Measurements from ENCODE around the gene TCF4.

TCF4 gene

DNA sequence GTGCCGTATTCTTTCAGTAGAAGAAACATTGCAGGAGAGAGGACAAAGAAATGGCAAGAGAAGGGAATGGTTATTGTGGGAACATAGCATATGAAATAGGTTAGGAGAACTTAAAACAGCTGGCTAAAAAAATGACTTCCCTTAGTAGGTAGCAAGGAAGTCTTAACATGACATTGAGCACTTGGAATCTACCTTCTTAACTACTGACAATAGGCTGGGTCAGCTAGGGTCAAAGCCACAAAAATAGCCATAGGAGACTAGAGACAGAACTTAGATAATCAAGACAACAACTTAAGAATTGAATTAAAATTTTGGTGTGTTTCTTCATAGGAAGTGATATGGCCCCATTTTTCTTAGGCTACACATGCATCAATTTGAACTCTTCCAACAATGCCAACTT, 227.9 kb downstream of the TCF4 start:
- in situ Hi-C loops (cut with MboI; ENCODE audit: low sequenced_read_pairs) = no loop called here

- in situ Hi-C loops (cut with MboI; ENCODE audit: low sequenced_read_pairs) = no loop called here
These were observed 231.2 kb downstream of the TCF4 start for GRCh38 chr18:55356815-55357214.

DNA sequence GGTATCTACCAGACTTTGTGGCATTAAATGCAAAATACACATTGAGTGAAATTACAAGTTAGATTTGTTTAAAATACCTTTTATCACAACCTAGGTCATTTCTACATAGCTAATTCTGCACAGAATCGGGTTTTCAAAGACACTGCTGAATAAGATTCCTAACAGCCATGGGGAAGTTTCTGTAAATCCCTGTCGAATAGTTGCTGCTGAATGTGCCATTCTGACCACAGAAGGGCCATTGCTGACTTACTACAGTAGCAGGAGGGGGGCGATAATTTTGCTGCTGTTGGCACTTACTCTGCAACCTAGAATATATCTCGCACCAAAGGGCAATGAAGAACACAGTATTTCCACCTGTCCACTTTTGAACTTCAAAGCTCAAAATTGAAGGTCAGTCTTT, 232.8 kb downstream of the TCF4 start:
- in situ Hi-C loops (cut with MboI; ENCODE audit: low sequenced_read_pairs) = no loop called here

DNA sequence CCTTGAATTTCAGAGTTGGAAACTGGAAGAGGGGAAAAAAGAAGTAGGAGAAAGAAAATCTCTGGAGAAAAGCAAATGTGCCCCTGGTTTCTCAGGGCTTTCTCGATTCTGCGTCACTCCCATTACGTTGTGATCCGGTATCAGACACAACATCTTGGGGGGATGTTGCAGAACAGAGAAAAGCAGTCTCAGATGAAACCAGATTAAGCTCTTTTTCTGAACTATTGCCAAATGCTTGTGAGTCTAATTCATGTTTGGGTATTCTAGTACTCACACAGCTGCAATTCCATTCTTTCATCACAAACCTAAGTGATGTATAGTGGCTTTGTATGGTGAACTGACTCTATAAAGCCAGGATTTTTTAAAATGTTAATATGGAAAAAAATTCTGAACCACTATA, 233.2 kb downstream of the TCF4 start:
- in situ Hi-C loops (cut with MboI; ENCODE audit: low sequenced_read_pairs) = no loop called here

- in situ Hi-C loops (cut with MboI; ENCODE audit: low sequenced_read_pairs) = no loop called here
These were observed 234.2 kb downstream of the TCF4 start for GRCh38 chr18:55353806-55354205.

DNA sequence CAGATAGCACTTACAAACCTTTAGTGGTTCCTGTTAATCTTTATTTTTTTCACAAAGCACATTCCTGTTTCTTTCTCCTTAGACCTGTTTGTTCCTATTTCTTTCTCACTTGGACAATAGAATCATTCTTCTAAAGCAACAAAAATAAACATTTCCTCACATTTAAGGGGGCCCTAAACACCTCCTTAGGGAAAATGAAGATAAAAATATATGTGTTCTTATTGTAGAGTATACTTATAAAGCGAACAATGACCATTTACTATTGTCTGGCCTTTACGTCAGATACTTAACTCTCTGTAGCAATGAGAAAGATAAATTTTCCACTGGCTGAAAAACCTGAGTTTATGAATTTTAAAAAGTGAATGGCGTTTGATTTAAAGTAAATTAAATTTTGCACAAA, 234.6 kb downstream of the TCF4 start:
- in situ Hi-C loops (cut with MboI; ENCODE audit: low sequenced_read_pairs) = no loop called here

GRCh38 chr18:55351980-55352714, 235.8 kb downstream of the TCF4 start:
- in situ Hi-C loops (cut with MboI; ENCODE audit: low sequenced_read_pairs) = no loop called here

GRCh38 chr18:55351241-55351691, 236.7 kb downstream of the TCF4 start:
- in situ Hi-C loops (cut with MboI; ENCODE audit: low sequenced_read_pairs) = no loop called here

DNA sequence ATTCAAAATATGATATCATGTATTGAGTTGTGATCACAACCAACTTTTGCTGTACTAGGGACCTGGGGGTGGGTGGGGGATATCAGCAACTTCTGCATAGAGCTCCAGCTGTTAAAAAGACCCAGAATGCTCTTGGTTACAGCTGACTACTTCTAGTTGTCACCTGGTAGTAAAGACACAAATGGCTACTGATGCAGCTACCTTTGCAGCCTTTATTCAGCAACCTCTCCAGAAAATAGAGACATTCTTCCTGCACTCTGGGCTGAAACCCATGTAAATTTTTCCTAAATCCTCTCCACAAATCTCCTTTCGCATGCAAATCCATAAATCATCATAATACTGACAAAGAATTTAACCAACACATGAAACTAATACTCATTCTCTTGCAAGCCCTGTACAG, 238.3 kb downstream of the TCF4 start:
- in situ Hi-C loops (cut with MboI; ENCODE audit: low sequenced_read_pairs) = no loop called here

DNA sequence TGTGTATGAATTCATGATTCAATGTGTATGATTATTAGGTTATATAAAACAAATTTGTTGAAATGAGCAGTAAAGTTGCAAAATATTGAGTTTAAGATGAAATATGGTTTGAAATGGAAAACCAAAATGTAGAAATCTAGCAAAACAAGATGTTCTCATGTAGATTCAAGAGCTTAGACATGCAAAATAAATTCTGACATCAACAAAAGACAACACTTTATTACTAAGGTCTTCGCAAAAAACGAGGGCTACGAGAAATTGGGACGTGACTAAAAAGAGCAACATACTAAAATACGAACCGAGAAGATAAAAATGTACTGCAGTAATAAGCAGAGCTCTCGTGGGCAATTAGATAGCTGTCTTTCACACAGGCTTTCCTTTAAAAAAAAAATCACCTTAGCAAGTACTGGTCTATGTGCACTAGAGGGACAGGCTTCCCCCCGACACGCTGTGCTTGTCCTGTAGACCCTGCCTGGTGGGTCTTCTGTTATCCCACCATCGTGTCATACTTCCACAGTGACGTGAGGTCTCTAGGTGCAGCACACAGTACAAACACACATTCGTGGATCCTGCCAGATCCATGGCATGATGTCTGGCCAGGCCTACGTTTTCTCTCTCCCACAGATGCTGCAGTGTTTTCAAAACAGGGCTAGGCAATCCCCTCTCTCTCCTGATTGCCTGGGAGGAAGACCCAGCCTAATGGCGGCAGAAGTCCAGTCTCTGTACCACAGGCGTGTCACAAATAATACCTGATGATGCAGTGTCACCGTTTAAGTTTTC, 240.8 kb downstream of the TCF4 start:
- in situ Hi-C loops (cut with MboI; ENCODE audit: low sequenced_read_pairs) = no loop called here

DNA sequence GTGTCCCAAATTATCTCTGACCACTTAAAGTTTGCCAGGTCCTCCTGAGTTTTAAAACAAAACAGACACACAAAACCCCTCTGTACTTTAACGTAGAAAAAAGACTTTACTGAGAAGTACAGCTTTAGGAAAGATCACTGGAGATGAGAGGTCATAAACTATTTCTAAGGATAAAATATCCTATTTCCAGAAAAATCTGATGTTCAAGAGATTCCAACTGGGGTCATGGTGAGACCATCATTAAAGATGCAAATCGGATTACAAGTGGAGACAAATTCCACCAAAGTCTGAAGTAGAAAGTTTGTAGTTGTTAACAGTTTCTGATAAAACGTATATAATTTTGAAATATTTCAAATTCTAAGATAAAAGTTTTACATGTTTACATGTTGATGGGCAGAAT, 241.6 kb downstream of the TCF4 start:
- in situ Hi-C loops (cut with MboI; ENCODE audit: low sequenced_read_pairs) = no loop called here

DNA sequence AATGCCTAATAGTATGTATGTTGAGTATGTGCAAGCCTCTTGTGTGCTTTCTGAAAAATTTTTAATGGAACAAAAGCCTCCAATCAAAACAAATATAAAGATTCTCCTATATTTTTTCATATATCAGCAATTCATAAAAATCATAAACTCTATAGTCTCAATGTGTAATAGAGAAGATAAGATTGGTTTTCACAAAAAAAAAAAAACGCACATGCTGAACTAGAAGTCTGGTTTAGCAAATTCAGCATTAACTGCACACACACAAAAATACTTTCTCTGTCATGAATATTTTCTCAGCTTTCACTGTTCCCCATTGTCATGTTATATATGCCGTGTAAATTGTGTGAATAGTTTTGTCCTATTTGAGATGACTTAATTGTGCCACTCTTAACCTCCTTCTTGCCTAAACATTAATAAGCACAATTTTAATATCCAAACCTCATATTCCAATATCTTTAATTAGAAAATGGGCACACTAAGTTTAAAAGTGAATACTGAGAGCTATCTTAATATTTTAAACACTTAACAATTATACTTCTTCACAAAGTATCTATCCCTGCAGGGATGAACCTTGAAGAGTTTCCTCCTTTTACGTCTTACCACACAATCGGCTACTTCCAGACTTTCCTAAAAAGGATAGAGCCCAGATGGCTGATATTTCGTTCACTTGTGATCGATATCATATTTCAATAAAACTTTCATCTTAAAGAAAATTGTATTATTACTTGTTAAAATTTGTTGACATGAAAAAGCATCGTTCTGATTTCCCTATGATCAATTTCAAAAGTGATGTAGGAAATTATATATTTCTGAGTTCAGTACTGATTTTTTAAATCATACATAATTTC, 242.7 kb downstream of the TCF4 start:
- in situ Hi-C loops (cut with MboI; ENCODE audit: low sequenced_read_pairs) = no loop called here

- in situ Hi-C loops (cut with MboI; ENCODE audit: low sequenced_read_pairs) = no loop called here
These were observed 244.5 kb downstream of the TCF4 start for GRCh38 chr18:55343396-55344073.

- in situ Hi-C loops (cut with MboI; ENCODE audit: low sequenced_read_pairs) = no loop called here
These were observed 247.0 kb downstream of the TCF4 start for GRCh38 chr18:55340998-55341397.

DNA sequence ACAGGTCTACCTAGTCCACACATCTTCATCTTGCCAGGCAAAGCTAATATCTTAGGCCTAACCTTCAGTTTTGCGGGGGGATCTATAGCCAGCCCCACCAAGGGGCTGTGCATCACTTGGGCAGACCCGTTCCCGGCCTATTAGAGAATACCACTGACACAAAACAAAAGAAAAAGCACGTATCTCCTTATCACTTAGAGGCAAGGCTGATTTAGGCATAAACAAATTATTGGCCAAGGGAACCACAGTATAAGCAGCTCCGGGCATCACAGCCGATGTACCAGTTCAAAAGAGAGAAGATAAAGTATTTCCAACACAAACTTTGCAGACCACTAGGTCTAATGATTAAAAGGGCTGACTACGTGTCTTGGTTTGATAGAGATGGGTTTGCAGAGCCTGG, 248.0 kb downstream of the TCF4 start:
- in situ Hi-C loops (cut with MboI; ENCODE audit: low sequenced_read_pairs) = no loop called here

DNA sequence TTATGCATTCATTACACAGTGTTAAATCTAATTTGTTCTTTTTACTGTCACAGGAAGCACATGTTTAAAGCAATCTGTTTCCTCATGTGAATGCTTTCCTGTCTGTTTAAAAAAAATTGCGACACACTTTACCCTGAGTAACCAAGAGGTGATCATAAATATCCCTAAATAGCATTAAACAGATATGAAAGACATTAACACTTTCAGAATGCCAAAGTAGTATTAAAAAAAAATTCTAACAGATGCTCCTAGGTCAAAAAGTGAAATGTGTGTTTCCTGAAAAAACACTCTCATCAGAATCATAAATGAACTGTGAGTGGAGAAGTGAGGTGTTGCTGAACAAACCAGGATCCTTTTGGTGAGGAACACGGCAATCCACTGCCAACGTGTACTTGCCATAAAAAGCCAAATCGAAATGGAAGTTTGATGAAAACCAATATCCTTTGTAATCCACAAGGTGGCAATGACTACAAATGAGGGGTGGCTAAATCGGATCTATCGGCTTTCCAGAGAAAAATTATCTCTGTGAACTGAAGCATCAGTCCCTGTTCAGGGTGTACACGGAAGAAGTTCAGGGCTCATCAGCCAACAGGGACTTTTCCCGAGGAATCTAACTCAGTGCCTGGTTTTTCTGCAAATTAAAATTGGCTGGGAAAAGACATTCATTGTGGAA, 248.9 kb downstream of the TCF4 start:
- in situ Hi-C loops (cut with MboI; ENCODE audit: low sequenced_read_pairs) = no loop called here

DNA sequence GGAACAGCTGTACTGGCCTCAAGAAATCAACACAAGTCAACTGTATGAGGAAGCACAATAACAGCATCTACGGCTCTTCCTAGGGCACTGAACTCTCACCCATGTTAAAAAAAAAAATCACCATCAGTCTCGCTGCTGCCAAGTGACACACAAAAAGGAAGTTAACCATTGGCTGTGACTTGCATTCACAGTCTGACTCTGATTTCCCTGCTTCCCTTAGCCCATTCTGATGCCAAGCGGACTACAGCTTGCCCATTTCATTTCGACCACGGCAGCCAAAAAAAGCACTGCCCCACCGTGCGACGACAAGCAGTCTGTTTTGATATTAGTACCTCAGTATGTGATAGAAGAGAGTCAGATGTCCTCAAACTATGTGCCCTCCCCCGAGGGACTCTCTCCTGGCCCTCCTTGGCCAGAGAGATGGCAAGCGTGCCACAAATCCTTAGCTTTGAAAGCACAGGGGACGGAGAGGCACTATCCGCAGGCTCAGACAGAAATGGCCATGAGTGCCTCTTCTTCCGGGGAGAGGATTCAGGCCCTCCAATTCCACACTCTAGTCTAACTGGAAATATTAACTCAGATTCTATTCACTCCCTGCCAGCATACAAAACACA, 250.0 kb downstream of the TCF4 start:
- in situ Hi-C loops (cut with MboI; ENCODE audit: low sequenced_read_pairs) = no loop called here

GRCh38 chr18:55337138-55337537, 250.9 kb downstream of the TCF4 start:
- in situ Hi-C loops (cut with MboI; ENCODE audit: low sequenced_read_pairs) = no loop called here

- in situ Hi-C loops (cut with MboI; ENCODE audit: low sequenced_read_pairs) = no loop called here
These were observed 251.4 kb downstream of the TCF4 start for GRCh38 chr18:55336438-55337100.

Measured in HL-60/S4 treated with retinoic acid at 250 ng/mL for 4 days and 3 days (cell line).